GM23338 (cell line): ENCODE measurements around the gene APEX1. TPM values are rescaled to one million over a fixed set of nuclear protein-coding genes. Genes with fewer than 3 reads are reported as not detected.
A peak's percentile ranks its signal among the peaks of the same experiment; 100 is the strongest.

Experiments used
- ATAC-seq: fragments of 200-7000 bp; cut with Tn5 transposase; 3 replicates; pipeline ENCODE4 v1.9.1; 2020
- DNase-seq: peaks from one replicate; pipeline ENCODE4 v3.0.0-alpha.2; 2015; ENCODE audit warnings: low spot score
- H2AFZ ChIP-seq: fragments of 200-600 bp; sonication (generic); 2 replicates; pipeline ENCODE4 v1.8.0; 2016; ENCODE audit warnings: antibody characterized with exemption, mild to moderate bottlenecking, moderate library complexity
- H3F3A ChIP-seq: fragments of 200-600 bp; sonication (generic); replicated peaks from 2 replicates; pipeline ENCODE4 v1.8.0; 2017; ENCODE audit warnings: antibody characterized with exemption, mixed run types, low read depth
- H3K27ac ChIP-seq: fragments of 200-600 bp; sonication (generic); 2 replicates; pipeline ENCODE4 v1.6.1; 2016; ENCODE audit warnings: low read depth
- H3K27me3 ChIP-seq: fragments of 200-600 bp; sonication (generic); 2 replicates; pipeline ENCODE4 v1.8.0; 2016; ENCODE audit warnings: mild to moderate bottlenecking, mixed run types, moderate library complexity; ENCODE audit not compliant: insufficient read depth
- H3K36me3 ChIP-seq: fragments of 200-600 bp; sonication (generic); 2 replicates; pipeline ENCODE4 v1.8.0; 2016; ENCODE audit warnings: mild to moderate bottlenecking; ENCODE audit not compliant: insufficient read depth
- H3K4me1 ChIP-seq: fragments of 200-600 bp; sonication (generic); 2 replicates; pipeline ENCODE4 v1.8.0; 2016; ENCODE audit warnings: mild to moderate bottlenecking, moderate library complexity; ENCODE audit not compliant: insufficient read depth
- H3K4me2 ChIP-seq: fragments of 200-600 bp; sonication (generic); 2 replicates; pipeline ENCODE4 v1.7.1; 2017; ENCODE audit warnings: mixed run types
- H3K4me3 ChIP-seq: fragments of 200-600 bp; sonication (generic); 2 replicates; pipeline ENCODE4 v1.6.1; 2016; ENCODE audit warnings: mixed run types
- H3K79me2 ChIP-seq: fragments of 200-600 bp; sonication (generic); replicated peaks from 2 replicates; pipeline ENCODE4 v1.8.0; 2017; ENCODE audit warnings: mild to moderate bottlenecking; ENCODE audit not compliant: insufficient read depth
- H3K9me2 ChIP-seq: fragments of 200-600 bp; sonication (generic); 2 replicates; pipeline ENCODE4 v1.8.0; 2017; ENCODE audit not compliant: insufficient read depth
- H4K20me1 ChIP-seq: fragments of 200-600 bp; sonication (generic); replicated peaks from 2 replicates; pipeline ENCODE4 v1.8.0; 2017; ENCODE audit warnings: mild to moderate bottlenecking; ENCODE audit not compliant: insufficient read depth
- H3K27ac Mint-ChIP-seq: 2 replicates; pipeline ENCODE4 v1.8.0; 2020; ENCODE audit warnings: inconsistent platforms, mild to moderate bottlenecking, moderate library complexity, mixed read lengths
- H3K27me3 Mint-ChIP-seq: 3 replicates; pipeline ENCODE4 v1.8.0; 2022; ENCODE audit warnings: low read depth, mild to moderate bottlenecking, moderate library complexity, mixed read lengths, inconsistent platforms; ENCODE audit not compliant: insufficient read depth, poor library complexity
- H3K36me3 Mint-ChIP-seq: 3 replicates; pipeline ENCODE4 v1.8.0; 2021; ENCODE audit warnings: low read depth, mild to moderate bottlenecking, inconsistent platforms, moderate library complexity, mixed read lengths
- H3K4me1 Mint-ChIP-seq: 3 replicates; pipeline ENCODE4 v1.8.0; 2020; ENCODE audit warnings: mild to moderate bottlenecking, inconsistent platforms, mixed read lengths
- H3K4me3 Mint-ChIP-seq: 3 replicates; pipeline ENCODE4 v1.8.0; 2021; ENCODE audit warnings: moderate library complexity, mild to moderate bottlenecking, inconsistent platforms, mixed read lengths
- H3K9me3 Mint-ChIP-seq: 3 replicates; pipeline ENCODE4 v1.8.0; 2020; ENCODE audit warnings: moderate library complexity, mild to moderate bottlenecking, inconsistent platforms, mixed read lengths
- CREB1 ChIP-seq: fragments of 250-450 bp; sonication (Bioruptor Pico); IDR thresholded peaks from 2 replicates; pipeline ENCODE4 v1.5.0; 2020; ENCODE audit warnings: low read depth, mild to moderate bottlenecking, moderate library complexity
- CTCF ChIP-seq, 2 experiments: fragments of 200-600 bp in 1 of 2; sonication (generic) in 1 of 2; conservative IDR thresholded peaks; 2 replicates each; pipeline versions ENCODE4 v1.5.1 to v1.6.1; 2016 to 2017; ENCODE audit warnings: antibody characterized with exemption in 2 of 2, low read depth in 2 of 2, mild to moderate bottlenecking in 2 of 2, moderate library complexity in 1 of 2
- ETS1 ChIP-seq: IDR thresholded peaks from 2 replicates; pipeline ENCODE4 v1.6.1; 2016; ENCODE audit warnings: antibody characterized with exemption
- EZH2 ChIP-seq: fragments of 200-600 bp; sonication (generic); IDR thresholded peaks from one replicate; pipeline ENCODE4 v1.8.0; 2017; ENCODE audit warnings: antibody characterized with exemption, mild to moderate bottlenecking, low read depth; ENCODE audit not compliant: unreplicated experiment
- EZH2phosphoT487 ChIP-seq: fragments of 200-600 bp; sonication (generic); IDR thresholded peaks from one replicate; pipeline ENCODE4 v1.8.1; 2018; ENCODE audit warnings: antibody characterized with exemption; ENCODE audit not compliant: unreplicated experiment
- JUNB ChIP-seq: IDR thresholded peaks from one replicate; pipeline ENCODE4 v1.6.1; 2016; ENCODE audit warnings: antibody characterized with exemption; ENCODE audit not compliant: unreplicated experiment
- NANOG ChIP-seq: IDR thresholded peaks from 2 replicates; pipeline ENCODE4 v1.6.1; 2016; ENCODE audit warnings: antibody characterized with exemption, borderline replicate concordance
- POLR2AphosphoS5 ChIP-seq: IDR thresholded peaks from 2 replicates; pipeline ENCODE4 v1.6.1; 2016; ENCODE audit warnings: antibody characterized with exemption, low read depth
- REST ChIP-seq: IDR thresholded peaks from one replicate; pipeline ENCODE4 v1.6.1; 2018; ENCODE audit warnings: antibody characterized with exemption; ENCODE audit not compliant: unreplicated experiment
- STAT1 ChIP-seq: IDR thresholded peaks from one replicate; pipeline ENCODE4 v1.6.1; 2016; ENCODE audit warnings: antibody characterized with exemption; ENCODE audit not compliant: unreplicated experiment
- ZNF114 ChIP-seq: fragments of 250-450 bp; sonication (Bioruptor Pico); IDR thresholded peaks from 2 replicates; pipeline ENCODE4 v1.5.0; 2020; ENCODE audit warnings: mild to moderate bottlenecking, moderate library complexity
- ZNF331 ChIP-seq: fragments of 250-450 bp; sonication (Bioruptor Pico); IDR thresholded peaks from 2 replicates; pipeline ENCODE4 v1.5.0; 2020; ENCODE audit warnings: low read depth, mild to moderate bottlenecking, moderate library complexity
- ZNF462 ChIP-seq: fragments of 250-450 bp; sonication (Bioruptor Pico); IDR thresholded peaks from 2 replicates; pipeline ENCODE4 v1.5.0; 2020; ENCODE audit warnings: mild to moderate bottlenecking, moderate library complexity
- polyA plus RNA-seq: library from polyadenylated mRNA; unstranded; fragments of >200 nt; fragmentation: Nextera tagmentation; extraction: Ambion mirVana; gene quantifications from 2 replicates; pipeline ENCODE4 v1.2.1, GENCODE V29; 2016
- total RNA-seq: library from RNA; depleted of rRNA; stranded (reverse); fragments of >200 nt; shearing (Covaris generic); gene quantifications from 2 replicates; pipeline ENCODE4 v1.2.3, GENCODE V29; 2014

Gene APEX1
- total and polyA plus RNA-seq, 2 experiments from 2014 or later: 247 to 279 TPM

- Mint-ChIP-seq H3K9me3 (peaks cover 4% of the 10 kb centered on the region; the same call in 2 of the 3 replicates), H3K4me1 (peaks cover 16% of the 10 kb centered on the region), H3K27me3 (peaks cover 7% of the 10 kb centered on the region), H3K4me3 (no peak overlapping the region), H3K36me3 (peaks cover 23% of the 10 kb centered on the region), H3K27ac (no peak overlapping the region)
- TF ChIP-seq REST (no peak), ZNF114 (CRISPR knock-in tag) (no peak), ZNF331 (CRISPR knock-in tag) (no peak), NANOG (no peak), CTCF (conservative IDR thresholded peaks at IDR 0.05; ENCODE audit: low read depth in 2 of 2) (no peak), EZH2phosphoT487 (no peak), ZNF462 (no peak), EZH2 (no peak), ETS1 (no peak), STAT1 (no peak), POLR2AphosphoS5 (no peak), CREB1 (no peak), JUNB (no peak)
- H2AFZ ChIP-seq: no peak overlapping the region
- peaks cover 10% of the 10 kb centered on the region for H4K20me1 ChIP-seq
- H3K27ac ChIP-seq: peak overlapping the region; percentile 92
- peaks cover 46% of the 10 kb centered on the region for H3K79me2 ChIP-seq
- DNase-seq: peak; percentile 82
- H3K4me3 ChIP-seq: peak overlapping the region; percentile 65
- H3K36me3 ChIP-seq: peaks cover 26% of the 10 kb centered on the region
- H3K27me3 ChIP-seq: no peaks in the 10 kb centered on the region
- ATAC-seq: peak; percentile 41
- H3K9me2 ChIP-seq: no peaks in the 10 kb centered on the region
- H3F3A ChIP-seq: peaks cover 27% of the 10 kb centered on the region; the same call in 1 of the 2 replicates
- peak overlapping the region; percentile 98 for H3K4me2 ChIP-seq
- H3K4me1 ChIP-seq: peaks cover 29% of the 10 kb centered on the region
Measured at GRCh38 chr14:20455355-20456300, 602 bp downstream of the APEX1 start.
